Peyer's patch (tissue), 4 donors: ENCODE measurements around the gene KRTAP9-9. TPM values are rescaled to one million over a fixed set of nuclear protein-coding genes. Genes with fewer than 3 reads are reported as not detected.
"Not testable (repeated sequence)": the region's sequence is repeated elsewhere in the genome, so short reads cannot be mapped to it uniquely, and the experiment has no call there.

Experiments
- DNase-seq, 3 donors: peaks; one replicate each; pipeline ENCODE4 v3.0.0-alpha.2; 2017 to 2019
- H3K27ac ChIP-seq, 4 donors: fragments of 200-600 bp; sonication (generic); one replicate each; pipeline ENCODE4 v1.5.1; 2016 to 2019
- H3K27me3 ChIP-seq, 2 donors: fragments of 200-600 bp; sonication (generic); one replicate each; pipeline ENCODE4 v1.5.1; 2019
- H3K36me3 ChIP-seq, 3 donors: fragments of 200-600 bp; sonication (generic); one replicate each; pipeline ENCODE4 v1.5.1; 2016 to 2019
- H3K4me1 ChIP-seq, 4 donors: fragments of 200-600 bp; sonication (generic); one replicate each; pipeline ENCODE4 v1.5.1; 2016 to 2019
- H3K4me3 ChIP-seq, 4 donors: fragments of 200-600 bp; sonication (generic); 1 replicate in 3 of 4; 2 replicates in 1 of 4; pipeline ENCODE4 v1.5.1; 2016 to 2019; ENCODE audit warnings: mild to moderate bottlenecking in 1 of 4
- H3K9me3 ChIP-seq, 4 donors: fragments of 200-600 bp; sonication (generic); one replicate each; pipeline ENCODE4 v1.5.1; 2016 to 2019; ENCODE audit warnings: mild to moderate bottlenecking in 1 of 4
- POLR2A ChIP-seq, 2 donors: fragments of 450-650 bp; IDR thresholded peaks; one replicate each; pipeline ENCODE4 v1.5.1; 2017; ENCODE audit warnings: antibody characterized with exemption in 2 of 2, mild to moderate bottlenecking in 2 of 2, moderate library complexity in 2 of 2
- total RNA-seq, 4 donors: library from RNA; depleted of rRNA; stranded (reverse); fragments of >200 nt; gene quantifications; one replicate each; pipeline ENCODE4 v1.1.0, GENCODE V29; 2016
- TF ChIP-seq, protein P1 (sequence below), 6 experiments: fragments of 450-650 bp in 4 of 6; fragments of 200-600 bp in 2 of 6; sonication (generic) in 1 of 6; IDR thresholded peaks; one replicate each; pipeline ENCODE4 v1.5.1; 2017 to 2019; ENCODE audit warnings: antibody characterized with exemption in 6 of 6, mild to moderate bottlenecking in 3 of 6, moderate library complexity in 1 of 6

The KRTAP9-9 gene
- total RNA-seq, result not detected

DNA sequence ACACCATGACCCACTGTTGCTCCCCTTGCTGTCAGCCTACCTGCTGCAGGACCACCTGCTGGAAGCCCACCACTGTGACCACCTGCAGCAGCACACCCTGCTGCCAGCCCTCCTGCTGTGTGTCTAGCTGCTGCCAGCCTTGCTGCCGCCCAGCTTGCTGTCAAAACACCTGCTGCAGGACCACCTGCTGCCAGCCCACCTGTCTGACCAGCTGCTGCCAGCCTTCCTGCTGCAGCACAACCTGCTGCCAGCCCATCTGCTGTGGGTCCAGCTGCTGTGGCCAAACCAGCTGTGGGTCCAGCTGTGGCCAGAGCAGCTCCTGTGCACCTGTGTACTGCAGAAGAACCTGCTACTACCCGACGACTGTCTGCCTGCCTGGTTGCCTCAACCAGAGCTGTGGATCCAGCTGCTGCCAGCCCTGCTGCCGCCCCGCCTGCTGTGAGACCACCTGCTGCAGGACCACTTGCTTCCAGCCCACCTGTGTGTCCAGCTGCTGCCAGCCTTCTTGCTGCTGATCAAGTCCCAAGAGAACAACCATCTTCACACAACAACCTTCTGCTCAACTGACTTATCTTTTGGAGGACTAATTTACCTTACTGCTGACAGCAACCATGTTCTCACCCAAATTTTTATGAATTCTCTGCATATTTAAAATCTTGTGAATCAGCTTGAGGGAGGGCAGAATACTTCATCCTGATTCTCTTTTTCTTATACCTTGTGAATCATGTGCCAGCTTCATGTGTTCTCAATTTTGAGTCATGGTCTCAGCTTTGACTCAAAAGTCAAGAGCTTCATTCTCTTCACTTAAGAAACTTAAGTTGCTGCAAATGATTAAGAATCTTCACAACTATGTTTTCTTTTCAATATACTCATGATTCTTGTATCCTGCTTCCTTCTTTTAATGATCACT, at the start of gene KRTAP9-9:
Gene KRTAP9-9 (plus strand): TSS at position 4 of the 910 bp plus-strand sequence.
- H3K27me3 ChIP-seq, H3K4me3 ChIP-seq, H3K4me1 ChIP-seq, H3K36me3 ChIP-seq, DNase-seq, H3K9me3 ChIP-seq, H3K27ac ChIP-seq: not testable (repeated sequence)

DNA sequence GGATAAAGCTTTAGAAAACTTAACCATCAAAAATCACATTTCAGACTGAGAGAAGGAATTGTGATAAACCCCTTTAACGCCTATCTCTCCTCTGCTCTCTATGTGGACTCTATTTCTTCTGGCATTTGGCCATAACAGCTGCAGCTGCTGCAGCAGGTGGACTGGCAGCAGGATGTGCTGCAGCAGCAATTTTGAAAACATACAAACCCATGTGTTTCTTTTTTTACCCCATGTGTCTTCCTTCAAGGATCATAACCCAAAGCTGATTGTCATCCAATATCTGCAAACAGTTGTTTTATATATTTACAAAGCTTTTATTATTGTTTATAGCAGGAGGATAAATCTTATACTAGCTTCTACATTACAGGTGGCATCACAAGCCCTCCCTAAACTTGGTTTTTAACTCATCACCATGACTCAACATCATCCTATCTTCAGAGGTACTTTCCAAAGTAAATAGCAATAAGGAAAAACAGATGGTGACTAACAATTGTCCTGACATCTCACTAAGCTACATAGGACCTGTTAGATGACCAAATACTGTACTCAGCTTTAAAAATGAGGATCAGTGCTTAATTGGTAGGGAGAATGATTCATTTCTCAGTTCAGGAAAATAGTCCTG, 43.2 kb upstream of the KRTAP9-9 start:
- no peak overlapping the region for H3K27ac ChIP-seq
- no peaks in the 10 kb centered on the region for H3K4me1 ChIP-seq
- H3K9me3 ChIP-seq, result no peaks in the 10 kb centered on the region
- no peaks in the 10 kb centered on the region for H3K36me3 ChIP-seq
- H3K27me3 ChIP-seq, result no peaks in the 10 kb centered on the region
- peak in 1 of 3 donors; percentile 51 for DNase-seq
- no peak overlapping the region for H3K4me3 ChIP-seq
- TF ChIP-seq POLR2A (IDR thresholded peaks at IDR 0.05), result no peak
- TF ChIP-seq, protein P1, sequence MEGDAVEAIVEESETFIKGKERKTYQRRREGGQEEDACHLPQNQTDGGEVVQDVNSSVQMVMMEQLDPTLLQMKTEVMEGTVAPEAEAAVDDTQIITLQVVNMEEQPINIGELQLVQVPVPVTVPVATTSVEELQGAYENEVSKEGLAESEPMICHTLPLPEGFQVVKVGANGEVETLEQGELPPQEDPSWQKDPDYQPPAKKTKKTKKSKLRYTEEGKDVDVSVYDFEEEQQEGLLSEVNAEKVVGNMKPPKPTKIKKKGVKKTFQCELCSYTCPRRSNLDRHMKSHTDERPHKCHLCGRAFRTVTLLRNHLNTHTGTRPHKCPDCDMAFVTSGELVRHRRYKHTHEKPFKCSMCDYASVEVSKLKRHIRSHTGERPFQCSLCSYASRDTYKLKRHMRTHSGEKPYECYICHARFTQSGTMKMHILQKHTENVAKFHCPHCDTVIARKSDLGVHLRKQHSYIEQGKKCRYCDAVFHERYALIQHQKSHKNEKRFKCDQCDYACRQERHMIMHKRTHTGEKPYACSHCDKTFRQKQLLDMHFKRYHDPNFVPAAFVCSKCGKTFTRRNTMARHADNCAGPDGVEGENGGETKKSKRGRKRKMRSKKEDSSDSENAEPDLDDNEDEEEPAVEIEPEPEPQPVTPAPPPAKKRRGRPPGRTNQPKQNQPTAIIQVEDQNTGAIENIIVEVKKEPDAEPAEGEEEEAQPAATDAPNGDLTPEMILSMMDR (IDR thresholded peaks at IDR 0.05), result no peak

DNA sequence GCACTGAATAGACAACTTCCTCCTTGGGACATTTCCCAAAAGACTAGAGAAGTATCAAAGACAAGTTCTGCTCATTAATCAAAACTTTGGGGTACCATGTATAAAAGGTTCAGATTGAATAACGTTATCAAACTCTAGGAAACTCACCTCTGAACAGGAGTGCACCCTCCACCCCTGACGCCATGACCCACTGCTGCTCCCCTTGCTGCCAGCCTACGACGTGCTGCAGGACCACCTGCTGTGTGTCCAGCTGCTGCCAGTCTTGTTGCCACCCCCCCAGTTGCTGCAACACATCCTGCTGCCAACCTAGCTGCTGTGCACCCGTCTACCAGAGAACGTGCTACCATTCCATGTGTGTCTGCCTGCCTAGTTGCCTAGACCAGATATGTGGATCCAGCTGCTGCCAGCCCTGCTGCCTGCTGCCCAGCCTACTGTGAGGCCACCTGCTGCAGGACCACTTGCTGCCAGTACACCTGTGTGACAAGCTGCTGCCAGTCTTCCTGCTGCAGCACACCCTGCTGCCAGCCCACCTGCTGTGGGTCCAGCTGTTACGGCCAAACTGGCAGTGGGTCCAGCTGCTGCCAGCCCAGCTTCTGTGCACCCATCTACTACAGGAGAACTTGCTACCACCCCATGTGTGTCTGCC, 42.5 kb upstream of the KRTAP9-9 start:
- Histone ChIP-seq H3K4me3 (no peak overlapping the region), H3K4me1 (no peaks in the 10 kb centered on the region), H3K27ac (no peak overlapping the region), H3K27me3 (no peaks in the 10 kb centered on the region), H3K9me3 (no peaks in the 10 kb centered on the region), H3K36me3 (no peaks in the 10 kb centered on the region)
- no peak for TF ChIP-seq POLR2A (IDR thresholded peaks at IDR 0.05)
- TF ChIP-seq, protein P1 (IDR thresholded peaks at IDR 0.05), result no peak
- peak in 1 of 3 donors; percentile 49 for DNase-seq

DNA sequence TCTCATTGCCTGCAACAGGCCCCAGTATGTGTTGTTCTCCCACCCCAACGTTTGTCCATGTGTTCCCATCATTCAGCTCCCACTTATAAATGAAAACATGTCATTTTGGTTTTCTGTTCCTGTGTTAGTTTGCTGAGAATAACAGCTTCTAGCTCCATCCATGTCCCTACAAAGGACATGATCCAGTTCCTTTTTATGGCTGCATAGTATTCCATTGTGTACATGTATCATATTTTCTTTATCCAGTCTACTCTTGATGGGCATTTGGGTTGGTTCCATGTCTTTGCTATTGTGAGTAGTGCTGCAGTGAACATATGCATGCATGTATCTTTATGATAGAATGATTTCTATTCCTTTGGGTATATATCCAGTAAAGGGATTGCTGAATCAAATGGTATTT, 39.5 kb upstream of the KRTAP9-9 start:
- TF ChIP-seq POLR2A (IDR thresholded peaks at IDR 0.05), result no peak
- TF ChIP-seq, protein P1 (IDR thresholded peaks at IDR 0.05), result no peak
- H3K27me3 ChIP-seq, result no peaks in the 10 kb centered on the region
- no peaks in the 10 kb centered on the region for H3K9me3 ChIP-seq
- H3K4me1 ChIP-seq, result no peaks in the 10 kb centered on the region
- DNase-seq, result no peak
- no peaks in the 10 kb centered on the region for H3K36me3 ChIP-seq
- H3K4me3 ChIP-seq, result no peak overlapping the region
- H3K27ac ChIP-seq, result no peak overlapping the region

DNA sequence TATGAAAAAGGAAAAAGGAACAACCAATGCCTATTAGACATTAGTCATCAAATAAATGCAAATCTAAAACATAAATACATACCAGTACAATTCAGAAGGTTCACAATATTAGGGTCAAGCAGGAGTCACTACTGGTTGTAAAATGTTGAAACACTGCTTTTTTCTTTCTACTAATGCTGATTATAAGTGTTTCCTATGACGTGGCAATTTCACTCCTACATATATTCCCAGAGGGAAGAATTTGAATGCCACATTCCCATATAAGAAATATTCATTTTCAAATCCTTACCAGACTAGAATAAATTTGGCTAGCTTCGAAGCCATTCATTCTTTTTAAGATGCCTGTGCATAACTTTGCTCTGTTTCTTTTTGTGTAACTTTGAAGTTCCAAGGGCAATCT, 31.4 kb upstream of the KRTAP9-9 start:
- H3K27me3 ChIP-seq, result no peaks in the 10 kb centered on the region
- no peaks in the 10 kb centered on the region for H3K36me3 ChIP-seq
- H3K9me3 ChIP-seq, result no peaks in the 10 kb centered on the region
- no peaks in the 10 kb centered on the region for H3K4me1 ChIP-seq
- H3K27ac ChIP-seq, result no peak overlapping the region
- DNase-seq, result no peak
- no peak overlapping the region for H3K4me3 ChIP-seq
- TF ChIP-seq, protein P1 (IDR thresholded peaks at IDR 0.05), result no peak
- TF ChIP-seq POLR2A (IDR thresholded peaks at IDR 0.05), result no peak

DNA sequence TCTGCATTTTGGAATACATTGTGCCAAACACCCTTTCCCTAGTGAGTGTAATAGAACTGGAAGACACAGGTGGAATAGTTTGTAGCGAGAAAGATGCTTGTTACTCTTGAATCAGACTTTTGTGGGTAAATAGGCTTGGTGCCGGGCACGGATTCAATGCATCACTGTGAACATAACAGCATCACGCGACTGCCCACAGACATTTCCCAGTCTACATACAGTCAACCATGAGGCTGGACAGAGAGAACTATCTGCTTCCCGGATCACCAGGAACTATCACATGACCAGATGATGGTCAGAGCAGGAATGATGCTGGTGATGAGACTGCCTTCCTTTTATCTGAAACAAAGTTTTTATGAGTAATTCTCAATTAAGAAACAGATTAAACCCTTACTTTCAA, 29.1 kb upstream of the KRTAP9-9 start:
- no peaks in the 10 kb centered on the region for H3K36me3 ChIP-seq
- H3K9me3 ChIP-seq, result no peaks in the 10 kb centered on the region
- H3K27ac ChIP-seq, result no peak overlapping the region
- H3K27me3 ChIP-seq, result no peaks in the 10 kb centered on the region
- H3K4me1 ChIP-seq, result no peaks in the 10 kb centered on the region
- no peak for DNase-seq
- no peak overlapping the region for H3K4me3 ChIP-seq
- TF ChIP-seq, protein P1 (IDR thresholded peaks at IDR 0.05), result no peak
- TF ChIP-seq POLR2A (IDR thresholded peaks at IDR 0.05), result no peak

DNA sequence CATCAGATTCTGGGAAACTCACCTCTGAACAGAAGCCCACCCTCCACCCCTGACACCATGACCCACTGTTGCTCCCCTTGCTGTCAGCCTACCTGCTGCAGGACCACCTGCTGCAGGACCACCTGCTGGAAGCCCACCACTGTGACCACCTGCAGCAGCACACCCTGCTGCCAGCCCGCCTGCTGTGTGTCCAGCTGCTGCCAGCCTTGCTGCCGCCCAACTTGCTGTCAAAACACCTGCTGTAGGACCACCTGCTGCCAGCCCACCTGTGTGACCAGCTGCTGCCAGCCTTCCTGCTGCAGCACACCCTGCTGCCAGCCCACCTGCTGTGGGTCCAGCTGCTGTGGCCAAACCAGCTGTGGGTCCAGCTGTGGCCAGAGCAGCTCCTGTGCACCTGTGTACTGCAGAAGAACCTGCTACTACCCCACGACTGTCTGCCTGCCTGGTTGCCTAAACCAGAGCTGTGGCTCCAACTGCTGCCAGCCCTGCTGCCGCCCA, 28.5 kb upstream of the KRTAP9-9 start, which contains the start of gene KRTAP9-2:
Gene KRTAP9-2 (plus strand): TSS at position 51 of the 498 bp plus-strand sequence. CDS start 7 bp downstream, at position 58.
- not testable (repeated sequence) for H3K27me3 ChIP-seq, H3K9me3 ChIP-seq, H3K4me3 ChIP-seq, H3K27ac ChIP-seq, H3K36me3 ChIP-seq, DNase-seq, H3K4me1 ChIP-seq
